SK-N-SH (cell line): Measurements from ENCODE around the gene FCN3. TPM values are rescaled to one million over a fixed set of nuclear protein-coding genes. Genes with fewer than 3 reads are reported as not detected.

Experiments
- CTCF ChIA-PET: fragments of 300-600, 350-600 bp; formaldehyde crosslinking; extraction: SDS; loops from one replicate; lab custom pipeline; 2021; lab: Yijun Ruan, JAX
- POLR2A ChIA-PET: fragments of 350-600 bp; sonication (Branson Sonifier 250); formaldehyde crosslinking; extraction: SDS; loops from one replicate; lab custom pipeline; 2020; ENCODE audit warnings: antibody characterized with exemption, inconsistent platforms; lab: Yijun Ruan, JAX
- DNase-seq: peaks from one replicate; pipeline ENCODE4 v3.0.0; 2012
- H2AFZ ChIP-seq: fragments of 200-600 bp; sonication (generic); 2 replicates; pipeline ENCODE4 v1.8.1; 2016; ENCODE audit warnings: antibody characterized with exemption, mild to moderate bottlenecking, low read depth
- H3F3A ChIP-seq: fragments of 200-600 bp; sonication (generic); replicated peaks from 2 replicates; pipeline ENCODE3; 2016; ENCODE audit warnings: antibody characterized with exemption, mild to moderate bottlenecking; ENCODE audit not compliant: insufficient read depth
- H3K27ac ChIP-seq, 2 experiments: fragments of 200-500 bp in 1 of 2; fragments of 200-600 bp in 1 of 2; sonication (Bioruptor generic) in 1 of 2; sonication (generic), shearing (Covaris generic) in 1 of 2; 2 replicates each; pipeline versions ENCODE4 v1.5.1 to v1.6.1; 2014 to 2016; ENCODE audit warnings: low read depth in 2 of 2, inconsistent platforms in 1 of 2, low read length in 1 of 2, mild to moderate bottlenecking in 1 of 2, mixed read lengths in 1 of 2
- H3K27me3 ChIP-seq: fragments of 200-600 bp; sonication (generic), shearing (Covaris generic); 2 replicates; pipeline ENCODE4 v1.6.1; 2016; ENCODE audit warnings: mixed run types; ENCODE audit not compliant: insufficient read depth
- H3K36me3 ChIP-seq, 2 experiments: fragments of 200-500 bp in 1 of 2; fragments of 200-600 bp in 1 of 2; sonication (Bioruptor generic) in 1 of 2; sonication (generic) in 1 of 2; replicated peaks in 1 of 2; 2 replicates each; pipeline versions ENCODE3 to v1.5.1; 2014 to 2016; ENCODE audit warnings: low read length in 1 of 2, mild to moderate bottlenecking in 1 of 2; ENCODE audit not compliant: insufficient read depth in 2 of 2, control insufficient read depth in 1 of 2
- H3K4me1 ChIP-seq, 2 experiments: fragments of 200-500 bp in 1 of 2; fragments of 200-600 bp in 1 of 2; sonication (Bioruptor generic) in 1 of 2; sonication (generic), shearing (Covaris generic) in 1 of 2; 2 replicates each; pipeline versions ENCODE4 v1.5.1 to v1.6.1; 2014 to 2016; ENCODE audit warnings: low read depth in 1 of 2, low read length in 1 of 2, mixed run types in 1 of 2; ENCODE audit not compliant: insufficient read depth in 2 of 2, control insufficient read depth in 1 of 2
- H3K4me2 ChIP-seq: fragments of 200-600 bp; sonication (generic), shearing (Covaris generic); 2 replicates; pipeline ENCODE4 v1.6.1; 2017; ENCODE audit warnings: mixed run types
- H3K4me3 ChIP-seq, 2 experiments: fragments of 200-500 bp in 1 of 2; fragments of 200-600 bp in 1 of 2; sonication (Bioruptor generic) in 1 of 2; sonication (generic), shearing (Covaris generic) in 1 of 2; 2 replicates each; pipeline versions ENCODE4 v1.5.1 to v1.8.1; 2014 to 2016; ENCODE audit warnings: low read depth in 2 of 2, inconsistent platforms in 1 of 2, low read length in 1 of 2, mild to moderate bottlenecking in 1 of 2, mixed read lengths in 1 of 2, moderate library complexity in 1 of 2
- H3K79me2 ChIP-seq: fragments of 200-600 bp; sonication (generic); 2 replicates; pipeline ENCODE4 v1.8.1; 2017; ENCODE audit warnings: mild to moderate bottlenecking; ENCODE audit not compliant: insufficient read depth
- H3K9ac ChIP-seq: fragments of 200-600 bp; sonication (generic); 2 replicates; pipeline ENCODE4 v1.6.1; 2017; ENCODE audit warnings: mixed run types
- H3K9me2 ChIP-seq: fragments of 200-600 bp; sonication (generic); 2 replicates; pipeline ENCODE4 v1.6.1; 2017; ENCODE audit warnings: mixed run types
- H3K9me3 ChIP-seq: fragments of 200-600 bp; sonication (generic); 2 replicates; pipeline ENCODE4 v1.6.1; 2017; ENCODE audit warnings: mixed run types, mild to moderate bottlenecking, moderate library complexity
- H4K20me1 ChIP-seq: fragments of 200-600 bp; sonication (generic); 2 replicates; pipeline ENCODE4 v1.6.1; 2017; ENCODE audit warnings: mild to moderate bottlenecking, mixed run types; ENCODE audit not compliant: insufficient read depth
- CHD2 ChIP-seq: fragments of 150-350 bp; IDR thresholded peaks from 2 replicates; pipeline ENCODE4 v1.6.1; 2018; ENCODE audit warnings: low read length; ENCODE audit not compliant: partially characterized antibody
- ELF1 ChIP-seq: IDR thresholded peaks from 2 replicates; pipeline ENCODE4 v1.4.0; 2012
- EP300 ChIP-seq, 2 experiments: IDR thresholded peaks; 2 replicates each; pipeline versions ENCODE4 v1.4.0 to v1.6.1; 2012; ENCODE audit warnings: borderline replicate concordance in 1 of 2, low read depth in 1 of 2, low read length in 1 of 2
- FOSL2 ChIP-seq: IDR thresholded peaks from 2 replicates; pipeline ENCODE4 v1.4.0; 2012; ENCODE audit warnings: low read depth, mild to moderate bottlenecking, moderate library complexity, borderline replicate concordance
- FOXJ3 ChIP-seq: sonication (generic); formaldehyde crosslinking; IDR thresholded peaks from 2 replicates; pipeline ENCODE4 v1.5.1; 2020; ENCODE audit warnings: mild to moderate bottlenecking, missing genetic modification reagents
- FOXM1 ChIP-seq: IDR thresholded peaks from 2 replicates; pipeline ENCODE4 v1.4.0; 2012; ENCODE audit warnings: low read depth, mild to moderate bottlenecking
- GATA2 ChIP-seq: sonication (generic); formaldehyde crosslinking; IDR thresholded peaks from 2 replicates; pipeline ENCODE4 v1.5.0; 2020; ENCODE audit warnings: mild to moderate bottlenecking, missing genetic modification reagents
- NRF1 ChIP-seq: IDR thresholded peaks from 2 replicates; pipeline ENCODE4 v1.6.1; 2012; ENCODE audit warnings: low read depth, mild to moderate bottlenecking, low read length
- POLR2AphosphoS5 ChIP-seq: IDR thresholded peaks from 2 replicates; pipeline ENCODE4 v1.6.1; 2012; ENCODE audit warnings: low read depth, low read length
- RXRA ChIP-seq: IDR thresholded peaks from 2 replicates; pipeline ENCODE4 v1.4.0; 2012; ENCODE audit warnings: low read depth, mild to moderate bottlenecking, borderline replicate concordance
- SIN3A ChIP-seq: IDR thresholded peaks from 2 replicates; pipeline ENCODE4 v1.6.1; 2012; ENCODE audit warnings: low read depth, mild to moderate bottlenecking, low read length, moderate library complexity, borderline replicate concordance
- SMC3 ChIP-seq: IDR thresholded peaks from 2 replicates; pipeline ENCODE4 v1.6.1; 2012; ENCODE audit warnings: low read depth, low read length, improper control_type of control experiment
- WGBS: methylation state at CpG from one replicate; pipeline ENCODE4 v1.1.6; 2017; ENCODE audit warnings: low lambda C conversion rate; 5-methylcytosine and 5-hydroxymethylcytosine counted together
- polyA plus RNA-seq, 3 experiments: library from polyadenylated mRNA; depleted of rRNA; stranded (reverse); fragments of >200 nt; gene quantifications; 2 replicates each; pipeline ENCODE4 v1.2.3, GENCODE V29; 2012
- TF ChIP-seq, protein P1 (sequence below): IDR thresholded peaks from 2 replicates; pipeline ENCODE4 v1.4.0; 2012; ENCODE audit warnings: low read depth
- TF ChIP-seq, protein P2 (sequence below): IDR thresholded peaks from 2 replicates; pipeline ENCODE4 v1.4.0; 2012; ENCODE audit warnings: low read depth, borderline replicate concordance
- TF ChIP-seq, protein P3 (sequence below): IDR thresholded peaks from 2 replicates; pipeline ENCODE4 v1.6.1; 2012; ENCODE audit warnings: mild to moderate bottlenecking, low read depth, low read length, moderate library complexity
- TF ChIP-seq, protein P4 (sequence below): IDR thresholded peaks from 2 replicates; pipeline ENCODE4 v1.4.0; 2012; ENCODE audit warnings: low read depth, borderline replicate concordance

The FCN3 gene
- polyA plus RNA-seq, 1 of the 3 experiments (the other 2 are of a cell fraction), result not detected

DNA sequence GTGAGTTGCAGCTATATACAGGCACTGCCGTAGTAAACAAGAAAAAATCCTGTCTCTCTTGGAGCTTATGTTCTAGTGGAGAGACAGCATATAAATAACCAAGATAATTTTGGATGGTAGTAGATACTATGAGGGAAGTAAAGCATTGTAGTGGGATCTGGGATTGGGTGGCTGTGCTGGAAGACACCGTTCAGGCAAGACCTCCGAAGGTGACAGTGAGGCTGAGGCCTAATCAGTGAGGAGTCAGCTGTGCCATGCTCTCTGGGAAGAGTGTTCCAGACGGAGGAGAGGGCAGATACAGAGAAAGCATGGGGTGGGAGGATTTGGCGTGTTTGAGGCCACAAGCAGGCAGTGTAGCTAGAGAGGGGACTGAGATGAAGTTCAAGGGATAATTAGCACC is 46.7 kb downstream of the FCN3 start:
- Histone ChIP-seq H3F3A (no peaks in the 10 kb centered on the region), H3K9ac (no peak overlapping the region), H3K4me2 (no peak overlapping the region), H3K36me3 (peaks cover 12 to 59% of the 10 kb centered on the region in 2 experiments), H4K20me1 (peaks cover 18% of the 10 kb centered on the region; the same call in 1 of the 2 replicates), H3K27ac (no peak overlapping the region), H3K9me2 (no peaks in the 10 kb centered on the region), H3K27me3 (no peaks in the 10 kb centered on the region), H3K4me3 (no peak overlapping the region), H3K4me1 (peaks cover 5 to 11% of the 10 kb centered on the region in 2 experiments; a peak in 2 of 4 replicates), H3K79me2 (peaks cover 81% of the 10 kb centered on the region), H2AFZ (no peak overlapping the region), H3K9me3 (no peaks in the 10 kb centered on the region)
- WGBS, result 94% methylated on average over 5 of the region's 5 CpGs
- TF ChIP-seq FOXM1 (no peak), SIN3A (no peak), GATA2 (no peak)
- CTCF ChIA-PET, result interaction anchor here (0.9 to 17.1 kb wide), 9 partner anchors 8 to 333 kb away, joined by 3 to 185 read pairs (median 3); partner anchors contain the start of gene AHDC1
- POLR2A ChIA-PET, result no interaction called here
- DNase-seq, result no peak

DNA sequence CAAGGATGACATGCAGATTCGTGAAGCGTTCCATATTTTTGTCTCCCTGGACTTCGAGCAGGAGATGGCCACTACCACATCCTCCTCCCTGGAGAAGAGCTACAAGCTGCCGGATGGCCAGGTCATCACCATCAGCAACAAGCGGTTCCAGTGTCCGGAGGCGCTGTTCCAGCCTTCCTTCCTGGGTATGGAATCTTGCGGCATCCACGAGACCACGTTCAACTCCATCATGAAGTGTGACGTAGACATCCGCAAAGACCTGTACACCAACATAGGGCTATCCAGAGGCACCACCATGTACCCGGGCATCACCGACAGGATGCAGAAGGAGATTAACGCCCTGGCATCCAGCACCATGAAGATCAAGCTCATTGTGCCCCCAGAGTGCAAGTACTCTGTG is 49.3 kb downstream of the FCN3 start:
- DNase-seq, result no peak
- H3K9ac ChIP-seq, result no peak overlapping the region
- peaks cover 18% of the 10 kb centered on the region; the same call in 1 of the 2 replicates for H4K20me1 ChIP-seq
- H3F3A ChIP-seq, result no peaks in the 10 kb centered on the region
- H3K9me3 ChIP-seq, result no peaks in the 10 kb centered on the region
- H3K79me2 ChIP-seq, result peaks cover 82% of the 10 kb centered on the region
- H3K36me3 ChIP-seq, result peaks cover 12 to 36% of the 10 kb centered on the region in 2 experiments
- TF ChIP-seq, protein P1, sequence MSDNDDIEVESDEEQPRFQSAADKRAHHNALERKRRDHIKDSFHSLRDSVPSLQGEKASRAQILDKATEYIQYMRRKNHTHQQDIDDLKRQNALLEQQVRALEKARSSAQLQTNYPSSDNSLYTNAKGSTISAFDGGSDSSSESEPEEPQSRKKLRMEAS, result no peak
- TF ChIP-seq, protein P2, sequence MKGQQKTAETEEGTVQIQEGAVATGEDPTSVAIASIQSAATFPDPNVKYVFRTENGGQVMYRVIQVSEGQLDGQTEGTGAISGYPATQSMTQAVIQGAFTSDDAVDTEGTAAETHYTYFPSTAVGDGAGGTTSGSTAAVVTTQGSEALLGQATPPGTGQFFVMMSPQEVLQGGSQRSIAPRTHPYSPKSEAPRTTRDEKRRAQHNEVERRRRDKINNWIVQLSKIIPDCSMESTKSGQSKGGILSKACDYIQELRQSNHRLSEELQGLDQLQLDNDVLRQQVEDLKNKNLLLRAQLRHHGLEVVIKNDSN, result no peak
- no peak for TF ChIP-seq RXRA
- TF ChIP-seq EP300 (IDR thresholded peaks at IDR 0.05; ENCODE audit: borderline replicate concordance in 1 of 2, low read depth in 1 of 2, low read length in 1 of 2), result no peak
- TF ChIP-seq, protein P3, sequence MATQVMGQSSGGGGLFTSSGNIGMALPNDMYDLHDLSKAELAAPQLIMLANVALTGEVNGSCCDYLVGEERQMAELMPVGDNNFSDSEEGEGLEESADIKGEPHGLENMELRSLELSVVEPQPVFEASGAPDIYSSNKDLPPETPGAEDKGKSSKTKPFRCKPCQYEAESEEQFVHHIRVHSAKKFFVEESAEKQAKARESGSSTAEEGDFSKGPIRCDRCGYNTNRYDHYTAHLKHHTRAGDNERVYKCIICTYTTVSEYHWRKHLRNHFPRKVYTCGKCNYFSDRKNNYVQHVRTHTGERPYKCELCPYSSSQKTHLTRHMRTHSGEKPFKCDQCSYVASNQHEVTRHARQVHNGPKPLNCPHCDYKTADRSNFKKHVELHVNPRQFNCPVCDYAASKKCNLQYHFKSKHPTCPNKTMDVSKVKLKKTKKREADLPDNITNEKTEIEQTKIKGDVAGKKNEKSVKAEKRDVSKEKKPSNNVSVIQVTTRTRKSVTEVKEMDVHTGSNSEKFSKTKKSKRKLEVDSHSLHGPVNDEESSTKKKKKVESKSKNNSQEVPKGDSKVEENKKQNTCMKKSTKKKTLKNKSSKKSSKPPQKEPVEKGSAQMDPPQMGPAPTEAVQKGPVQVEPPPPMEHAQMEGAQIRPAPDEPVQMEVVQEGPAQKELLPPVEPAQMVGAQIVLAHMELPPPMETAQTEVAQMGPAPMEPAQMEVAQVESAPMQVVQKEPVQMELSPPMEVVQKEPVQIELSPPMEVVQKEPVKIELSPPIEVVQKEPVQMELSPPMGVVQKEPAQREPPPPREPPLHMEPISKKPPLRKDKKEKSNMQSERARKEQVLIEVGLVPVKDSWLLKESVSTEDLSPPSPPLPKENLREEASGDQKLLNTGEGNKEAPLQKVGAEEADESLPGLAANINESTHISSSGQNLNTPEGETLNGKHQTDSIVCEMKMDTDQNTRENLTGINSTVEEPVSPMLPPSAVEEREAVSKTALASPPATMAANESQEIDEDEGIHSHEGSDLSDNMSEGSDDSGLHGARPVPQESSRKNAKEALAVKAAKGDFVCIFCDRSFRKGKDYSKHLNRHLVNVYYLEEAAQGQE, result no peak
- no peak for TF ChIP-seq FOSL2
- TF ChIP-seq, protein P4, sequence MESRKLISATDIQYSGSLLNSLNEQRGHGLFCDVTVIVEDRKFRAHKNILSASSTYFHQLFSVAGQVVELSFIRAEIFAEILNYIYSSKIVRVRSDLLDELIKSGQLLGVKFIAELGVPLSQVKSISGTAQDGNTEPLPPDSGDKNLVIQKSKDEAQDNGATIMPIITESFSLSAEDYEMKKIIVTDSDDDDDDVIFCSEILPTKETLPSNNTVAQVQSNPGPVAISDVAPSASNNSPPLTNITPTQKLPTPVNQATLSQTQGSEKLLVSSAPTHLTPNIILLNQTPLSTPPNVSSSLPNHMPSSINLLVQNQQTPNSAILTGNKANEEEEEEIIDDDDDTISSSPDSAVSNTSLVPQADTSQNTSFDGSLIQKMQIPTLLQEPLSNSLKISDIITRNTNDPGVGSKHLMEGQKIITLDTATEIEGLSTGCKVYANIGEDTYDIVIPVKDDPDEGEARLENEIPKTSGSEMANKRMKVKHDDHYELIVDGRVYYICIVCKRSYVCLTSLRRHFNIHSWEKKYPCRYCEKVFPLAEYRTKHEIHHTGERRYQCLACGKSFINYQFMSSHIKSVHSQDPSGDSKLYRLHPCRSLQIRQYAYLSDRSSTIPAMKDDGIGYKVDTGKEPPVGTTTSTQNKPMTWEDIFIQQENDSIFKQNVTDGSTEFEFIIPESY, result no peak
- TF ChIP-seq ELF1, result no peak
- no peak for TF ChIP-seq SMC3
- no peak for TF ChIP-seq NRF1
- TF ChIP-seq FOXJ3 (CRISPR knock-in tag), result no peak
- TF ChIP-seq POLR2AphosphoS5, result no peak
- no peak for TF ChIP-seq FOXM1
- no peak for TF ChIP-seq CHD2
- ChIA-PET POLR2A (interaction anchor here (1.1 kb wide), 1 partner anchor 187 kb away, joined by 3 read pairs; no protein-coding TSS in a partner anchor), CTCF (interaction anchor here (2.2 to 17.1 kb wide), 3 partner anchors 26 to 70 kb away, joined by 15 to 185 read pairs (median 27); no protein-coding TSS in a partner anchor)
- H3K27ac ChIP-seq, result no peak overlapping the region
- no peak overlapping the region for H3K4me2 ChIP-seq
- no peaks in the 10 kb centered on the region for H3K9me2 ChIP-seq
- H3K4me3 ChIP-seq, result no peak overlapping the region
- no peaks in the 10 kb centered on the region for H3K27me3 ChIP-seq
- no peak overlapping the region for H2AFZ ChIP-seq
- H3K4me1 ChIP-seq, result peaks cover 5 to 14% of the 10 kb centered on the region in 2 experiments; a peak in 2 of 4 replicates
- 98% methylated on average over 13 of the region's 15 CpGs for WGBS
